BLaER1 treated with 17β-estradiol and CSF1 and Interleukin-3, amounts not matched to agents 10 nM and 100 nM (cell line): ENCODE results near the gene MEIS2.

Experiments used
- H3K27ac ChIP-seq, 11 experiments: shearing (Covaris generic); formaldehyde crosslinking; 2 replicates each; pipeline ENCODE4 v1.8.1; 2022
- H3K27me3 ChIP-seq, 11 experiments: shearing (Covaris generic); formaldehyde crosslinking; 2 replicates each; pipeline ENCODE4 v1.8.1; 2022
- H3K36me3 ChIP-seq, 11 experiments: shearing (Covaris generic); formaldehyde crosslinking; 2 replicates each; pipeline ENCODE4 v1.8.1; 2022
- H3K4me1 ChIP-seq, 10 experiments: shearing (Covaris generic); formaldehyde crosslinking; 2 replicates each; pipeline ENCODE4 v1.8.1; 2022
- H3K4me2 ChIP-seq, 11 experiments: shearing (Covaris generic); formaldehyde crosslinking; 2 replicates each; pipeline ENCODE4 v1.8.1; 2022
- H3K4me3 ChIP-seq, 10 experiments: shearing (Covaris generic); formaldehyde crosslinking; 2 replicates each; pipeline ENCODE4 v1.8.1; 2022
- H3K9ac ChIP-seq, 11 experiments: shearing (Covaris generic); formaldehyde crosslinking; 2 replicates each; pipeline ENCODE4 v1.8.1; 2022
- H3K9me3 ChIP-seq, 11 experiments: shearing (Covaris generic); formaldehyde crosslinking; replicated peaks in 1 of 11; 2 replicates each; pipeline ENCODE4 v1.8.1; 2022
- H4K20me1 ChIP-seq, 11 experiments: shearing (Covaris generic); formaldehyde crosslinking; 2 replicates each; pipeline ENCODE4 v1.8.1; 2022
- Cebpa-rat ChIP-seq, 11 experiments: shearing (Covaris generic); IDR thresholded peaks; 2 replicates each; pipeline ENCODE4 v1.8.1; 2022

The MEIS2 gene

GRCh38 chr15:37103475-37104423, 3.4 kb upstream of the MEIS2 start:
- no peak overlapping the region for H3K27ac ChIP-seq
- peaks cover 0 to 12% (median 6%) of the 10 kb centered on the region in 10 experiments; a peak in 10 of 20 replicates for H3K4me1 ChIP-seq
- peaks cover 0 to 5% (median 0%) of the 10 kb centered on the region in 11 experiments; a peak in 3 of 22 replicates for H4K20me1 ChIP-seq
- H3K9ac ChIP-seq = no peak overlapping the region
- no peak overlapping the region for H3K4me2 ChIP-seq
- no peak overlapping the region for H3K4me3 ChIP-seq
- no peaks in the 10 kb centered on the region for H3K36me3 ChIP-seq
- no peak for TF ChIP-seq Cebpa-rat (IDR thresholded peaks at IDR 0.05)
- H3K27me3 ChIP-seq = peaks cover 92 to 100% (median 98%) of the 10 kb centered on the region in 11 experiments
- peaks cover 0 to 22% (median 13%) of the 10 kb centered on the region in 11 experiments; a peak in 14 of 22 replicates for H3K9me3 ChIP-seq

GRCh38 chr15:37103163-37103435, 2.8 kb upstream of the MEIS2 start:
- Histone ChIP-seq H3K36me3 (no peaks in the 10 kb centered on the region), H3K27me3 (peaks cover 94 to 100% (median 98%) of the 10 kb centered on the region in 11 experiments), H3K9me3 (peaks cover 0 to 22% (median 13%) of the 10 kb centered on the region in 11 experiments; a peak in 14 of 22 replicates), H3K4me2 (no peak overlapping the region), H3K4me3 (no peak overlapping the region), H3K9ac (no peak overlapping the region), H3K27ac (no peak overlapping the region), H4K20me1 (peaks cover 0 to 5% (median 0%) of the 10 kb centered on the region in 11 experiments; a peak in 4 of 22 replicates), H3K4me1 (peaks cover 0 to 12% (median 6%) of the 10 kb centered on the region in 10 experiments; a peak in 10 of 20 replicates)
- no peak for TF ChIP-seq Cebpa-rat (IDR thresholded peaks at IDR 0.05)

- H3K4me1 ChIP-seq = peaks cover 0 to 12% (median 6%) of the 10 kb centered on the region in 10 experiments; a peak in 10 of 20 replicates
- H3K9ac ChIP-seq = no peak overlapping the region
- H3K27ac ChIP-seq = no peak overlapping the region
- no peaks in the 10 kb centered on the region for H3K36me3 ChIP-seq
- H3K9me3 ChIP-seq = peaks cover 0 to 22% (median 13%) of the 10 kb centered on the region in 11 experiments; a peak in 15 of 22 replicates
- peaks cover 96 to 100% (median 99%) of the 10 kb centered on the region in 11 experiments for H3K27me3 ChIP-seq
- no peak for TF ChIP-seq Cebpa-rat (IDR thresholded peaks at IDR 0.05)
- H3K4me3 ChIP-seq = no peak overlapping the region
- H4K20me1 ChIP-seq = peaks cover 0 to 8% (median 0%) of the 10 kb centered on the region in 11 experiments; a peak in 6 of 22 replicates
- H3K4me2 ChIP-seq = no peak overlapping the region
These were observed 2.2 kb upstream of the MEIS2 start for GRCh38 chr15:37102305-37103162.

GRCh38 chr15:37101980-37102304, 1.6 kb upstream of the MEIS2 start:
- Histone ChIP-seq H3K4me3 (peak overlapping the region in 9 of 10 experiments; percentile 62 to 72 (median 64); a peak in 16 of 20 replicates), H4K20me1 (peaks cover 0 to 12% (median 0%) of the 10 kb centered on the region in 11 experiments; a peak in 7 of 22 replicates), H3K9me3 (peaks cover 0 to 22% (median 13%) of the 10 kb centered on the region in 11 experiments; a peak in 15 of 22 replicates), H3K4me1 (peaks cover 0 to 12% (median 6%) of the 10 kb centered on the region in 10 experiments; a peak in 10 of 20 replicates), H3K27ac (no peak overlapping the region), H3K27me3 (peaks cover 96 to 100% (median 99%) of the 10 kb centered on the region in 11 experiments), H3K4me2 (peak overlapping the region; percentile 80 to 97 (median 92); a peak in 20 of 22 replicates), H3K9ac (no peak overlapping the region), H3K36me3 (no peaks in the 10 kb centered on the region)
- TF ChIP-seq Cebpa-rat (IDR thresholded peaks at IDR 0.05) = no peak

- Histone ChIP-seq H3K27me3 (peaks cover 98 to 100% (median 100%) of the 10 kb centered on the region in 11 experiments), H3K4me3 (peak overlapping the region; percentile 57 to 72 (median 64)), H3K9me3 (peaks cover 4 to 31% (median 18%) of the 10 kb centered on the region in 11 experiments; a peak in 16 of 22 replicates), H3K36me3 (no peaks in the 10 kb centered on the region), H3K4me2 (peak overlapping the region; percentile 80 to 97 (median 92)), H4K20me1 (peaks cover 0 to 14% (median 0%) of the 10 kb centered on the region in 11 experiments; a peak in 7 of 22 replicates), H3K9ac (peak overlapping the region in 10 of 11 experiments; percentile 20 to 55 (median 44); a peak in 13 of 22 replicates), H3K27ac (no peak overlapping the region), H3K4me1 (peaks cover 0 to 12% (median 6%) of the 10 kb centered on the region in 10 experiments; a peak in 10 of 20 replicates)
- TF ChIP-seq Cebpa-rat (IDR thresholded peaks at IDR 0.05) = no peak
These were observed 542 bp upstream of the MEIS2 start for GRCh38 chr15:37100966-37101215.

- no peak for TF ChIP-seq Cebpa-rat (IDR thresholded peaks at IDR 0.05)
These were observed 835 bp downstream of the MEIS2 start for GRCh38 chr15:37099319-37100108.

GRCh38 chr15:37098468-37099318, 1.7 kb downstream of the MEIS2 start:
- Histone ChIP-seq H3K4me1 (peaks cover 0 to 12% (median 6%) of the 10 kb centered on the region in 10 experiments; a peak in 10 of 20 replicates), H3K36me3 (no peaks in the 10 kb centered on the region), H3K9ac (peak overlapping the region in 1 of 11 experiments; percentile 30; a peak in 1 of 22 replicates), H4K20me1 (peaks cover 0 to 14% (median 0%) of the 10 kb centered on the region in 11 experiments; a peak in 7 of 22 replicates), H3K4me2 (peak overlapping the region; percentile 26 to 79 (median 57)), H3K27me3 (peaks cover 95 to 100% (median 100%) of the 10 kb centered on the region in 11 experiments), H3K4me3 (peak overlapping the region; percentile 25 to 62 (median 45); a peak in 17 of 20 replicates), H3K27ac (no peak overlapping the region), H3K9me3 (peaks cover 7 to 38% (median 24%) of the 10 kb centered on the region in 11 experiments; a peak in 16 of 22 replicates)
- no peak for TF ChIP-seq Cebpa-rat (IDR thresholded peaks at IDR 0.05)

More at GRCh38 chr15:37099319-37100108, 835 bp downstream of the MEIS2 start:
- no peaks in the 10 kb centered on the region for H3K36me3 ChIP-seq
- H3K27me3 ChIP-seq = peaks cover 95 to 100% (median 100%) of the 10 kb centered on the region in 11 experiments
- peaks cover 0 to 12% (median 6%) of the 10 kb centered on the region in 10 experiments; a peak in 10 of 20 replicates for H3K4me1 ChIP-seq
- H3K27ac ChIP-seq = no peak overlapping the region
- peaks cover 0 to 14% (median 0%) of the 10 kb centered on the region in 11 experiments; a peak in 7 of 22 replicates for H4K20me1 ChIP-seq
- H3K4me3 ChIP-seq = peak overlapping the region in 6 of 10 experiments; percentile 38 to 62 (median 46); a peak in 10 of 20 replicates
- H3K9me3 ChIP-seq = peaks cover 7 to 38% (median 24%) of the 10 kb centered on the region in 11 experiments; a peak in 16 of 22 replicates
- H3K9ac ChIP-seq = no peak overlapping the region
- peak overlapping the region in 10 of 11 experiments; percentile 37 to 79 (median 58); a peak in 17 of 22 replicates for H3K4me2 ChIP-seq
